Trophoblast cell (in vitro differentiated cells and primary cell): Measurements from ENCODE around the gene MED26.

Experiments used
- DNase-seq, 2 donors: peaks; one replicate each; pipeline ENCODE4 v3.0.0-alpha.2; 2016
- H2AFZ ChIP-seq: 2 replicates; pipeline ENCODE4 v1.6.1; 2013; ENCODE audit warnings: low read length, moderate library complexity, mild to moderate bottlenecking; ENCODE audit not compliant: insufficient read depth, poor library complexity
- H2AK5ac ChIP-seq: 2 replicates; pipeline ENCODE4 v1.6.1; 2013; ENCODE audit warnings: mild to moderate bottlenecking, low read length
- H2BK120ac ChIP-seq: 2 replicates; pipeline ENCODE4 v1.6.1; 2013; ENCODE audit warnings: low read length, mild to moderate bottlenecking, moderate library complexity; ENCODE audit not compliant: insufficient read depth, poor library complexity
- H2BK12ac ChIP-seq: 2 replicates; pipeline ENCODE4 v1.6.1; 2013; ENCODE audit warnings: mild to moderate bottlenecking, low read length, moderate library complexity
- H2BK5ac ChIP-seq: 2 replicates; pipeline ENCODE4 v1.6.1; 2013; ENCODE audit warnings: low read length, low read depth, moderate library complexity, mild to moderate bottlenecking; ENCODE audit not compliant: poor library complexity
- H3K14ac ChIP-seq: 2 replicates; pipeline ENCODE4 v1.6.1; 2013; ENCODE audit warnings: mild to moderate bottlenecking, low read length
- H3K18ac ChIP-seq: 2 replicates; pipeline ENCODE4 v1.6.1; 2013; ENCODE audit warnings: mild to moderate bottlenecking, low read length
- H3K23ac ChIP-seq: 2 replicates; pipeline ENCODE4 v1.6.1; 2013; ENCODE audit warnings: low read length
- H3K27ac ChIP-seq: 2 replicates; pipeline ENCODE4 v1.5.1; 2013; ENCODE audit warnings: low read depth, mild to moderate bottlenecking, inconsistent platforms, low read length, moderate library complexity
- H3K27me3 ChIP-seq: 2 replicates; pipeline ENCODE4 v1.6.1; 2013; ENCODE audit warnings: inconsistent platforms, mild to moderate bottlenecking, low read length, moderate library complexity; ENCODE audit not compliant: insufficient read depth
- H3K36me3 ChIP-seq, 2 experiments: 1 replicate in 1 of 2; 2 replicates in 1 of 2; pipeline ENCODE4 v1.6.1; 2013; ENCODE audit warnings: low read length in 2 of 2, mild to moderate bottlenecking in 2 of 2, moderate library complexity in 1 of 2; ENCODE audit not compliant: insufficient read depth in 2 of 2, control insufficient read depth in 1 of 2
- H3K4ac ChIP-seq: 2 replicates; pipeline ENCODE4 v1.6.1; 2013; ENCODE audit warnings: low read depth, mild to moderate bottlenecking, low read length, moderate library complexity
- H3K4me1 ChIP-seq, 2 experiments: 1 replicate in 1 of 2; 2 replicates in 1 of 2; pipeline ENCODE4 v1.6.1; 2013; ENCODE audit warnings: low read length in 2 of 2, mild to moderate bottlenecking in 2 of 2, moderate library complexity in 1 of 2; ENCODE audit not compliant: insufficient read depth in 2 of 2, control insufficient read depth in 1 of 2
- H3K4me2 ChIP-seq: 2 replicates; pipeline ENCODE4 v1.6.1; 2013; ENCODE audit warnings: inconsistent platforms, mild to moderate bottlenecking, low read length, moderate library complexity
- H3K4me3 ChIP-seq: 2 replicates; pipeline ENCODE4 v1.5.1; 2013; ENCODE audit warnings: mild to moderate bottlenecking, low read depth, low read length, inconsistent platforms
- H3K79me1 ChIP-seq: one replicate; pipeline ENCODE4 v1.6.1; 2013; ENCODE audit warnings: low read length
- H3K79me2 ChIP-seq: 2 replicates; pipeline ENCODE4 v1.6.1; 2013; ENCODE audit warnings: low read length, mild to moderate bottlenecking; ENCODE audit not compliant: control insufficient read depth, insufficient read depth, poor library complexity
- H3K9ac ChIP-seq: 2 replicates; pipeline ENCODE4 v1.6.1; 2013; ENCODE audit warnings: mild to moderate bottlenecking, low read length
- H3K9me3 ChIP-seq: 2 replicates; pipeline ENCODE4 v1.6.1; 2013; ENCODE audit warnings: low read depth, mild to moderate bottlenecking, control low read depth, inconsistent platforms, low read length; ENCODE audit not compliant: insufficient read depth
- H4K12ac ChIP-seq: 2 replicates; pipeline ENCODE4 v1.6.1; 2013; ENCODE audit warnings: low read depth, mild to moderate bottlenecking, low read length, moderate library complexity
- H4K8ac ChIP-seq: 2 replicates; pipeline ENCODE4 v1.6.1; 2013; ENCODE audit warnings: low read depth, mild to moderate bottlenecking, low read length, moderate library complexity
- H4K91ac ChIP-seq: one replicate; pipeline ENCODE4 v1.6.1; 2013; ENCODE audit warnings: low read depth, mild to moderate bottlenecking, low read length, moderate library complexity
- WGBS: extraction: QIAGEN DNeasy Blood & Tissue Kit; methylation state at CpG from one replicate; pipeline ENCODE4 v1.1.7; 2013; ENCODE audit warnings: missing lambda C conversion rate; ENCODE audit not compliant: insufficient read length, insufficient coverage; ENCODE audit errors: extremely low coverage; 5-methylcytosine and 5-hydroxymethylcytosine counted together

MED26 gene

GRCh38 chr19:16576690-16577530 is 51.1 kb downstream of the MED26 start:
- H2AK5ac ChIP-seq, result no peak overlapping the region
- peaks cover 8% of the 10 kb centered on the region for H3K79me1 ChIP-seq
- H3K4me1 ChIP-seq, result peaks cover 8 to 21% of the 10 kb centered on the region in 2 experiments
- H3K14ac ChIP-seq, result no peak overlapping the region
- DNase-seq, result no peak
- H3K4ac ChIP-seq, result no peak overlapping the region
- H3K4me3 ChIP-seq, result no peak overlapping the region
- H3K27me3 ChIP-seq, result no peaks in the 10 kb centered on the region
- no peak overlapping the region for H4K8ac ChIP-seq
- H3K18ac ChIP-seq, result no peak overlapping the region
- no peak overlapping the region for H4K91ac ChIP-seq
- H3K4me2 ChIP-seq, result no peak overlapping the region
- no peak overlapping the region for H2BK5ac ChIP-seq
- H3K23ac ChIP-seq, result no peak overlapping the region
- no peak overlapping the region for H2BK120ac ChIP-seq
- WGBS, result no CpG with 5 or more reads among the region's 52 CpGs
- H4K12ac ChIP-seq, result no peak overlapping the region
- H3K9ac ChIP-seq, result no peak overlapping the region
- no peak overlapping the region for H3K27ac ChIP-seq
- no peak overlapping the region for H2AFZ ChIP-seq
- H3K79me2 ChIP-seq, result peaks cover 12% of the 10 kb centered on the region
- H3K9me3 ChIP-seq, result peaks cover under 1% of the 10 kb centered on the region
- peaks cover 36 to 43% of the 10 kb centered on the region in 2 experiments for H3K36me3 ChIP-seq
- no peak overlapping the region for H2BK12ac ChIP-seq

DNA sequence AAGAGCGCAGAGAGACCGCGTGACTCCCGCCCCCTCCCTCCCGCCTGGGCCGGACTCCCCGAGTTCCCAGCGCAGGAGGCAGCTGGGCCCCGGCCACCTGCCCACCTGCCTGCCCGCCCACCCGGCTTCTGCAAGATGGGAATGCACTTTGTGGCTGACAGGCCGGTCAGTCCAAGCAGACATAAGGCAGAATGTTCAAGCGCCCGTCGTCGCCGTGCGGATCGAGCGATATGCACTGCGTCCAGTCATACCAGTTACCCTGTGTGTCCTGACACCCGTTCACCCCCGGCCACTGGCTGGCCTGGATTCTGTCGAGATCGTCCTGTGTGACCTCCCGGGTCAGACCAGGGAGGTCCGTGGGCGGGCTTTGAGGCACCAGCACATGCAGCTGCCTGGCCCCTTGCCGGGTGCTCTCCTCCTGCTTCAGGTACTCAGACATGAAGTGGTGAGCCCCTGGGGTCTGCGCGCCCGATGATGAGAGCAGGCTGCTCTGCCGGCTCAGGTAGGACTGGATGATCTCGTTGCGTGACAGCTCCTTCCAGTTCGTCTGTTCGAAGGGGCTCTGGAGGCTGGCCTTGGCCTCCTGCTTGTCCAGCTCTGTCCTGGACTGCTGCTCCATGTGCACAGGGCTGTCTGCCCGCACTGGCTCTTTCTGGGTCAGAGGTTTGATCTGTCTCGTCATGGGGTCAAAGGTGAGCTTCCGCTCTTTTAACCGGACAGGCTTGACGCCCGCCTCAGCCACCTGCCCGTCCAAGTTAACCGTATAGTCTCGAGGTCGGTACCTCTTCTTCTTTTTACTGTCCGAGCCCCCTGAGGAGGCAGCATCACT is 51.9 kb downstream of the MED26 start:
- H2BK120ac ChIP-seq, result no peak overlapping the region

DNA sequence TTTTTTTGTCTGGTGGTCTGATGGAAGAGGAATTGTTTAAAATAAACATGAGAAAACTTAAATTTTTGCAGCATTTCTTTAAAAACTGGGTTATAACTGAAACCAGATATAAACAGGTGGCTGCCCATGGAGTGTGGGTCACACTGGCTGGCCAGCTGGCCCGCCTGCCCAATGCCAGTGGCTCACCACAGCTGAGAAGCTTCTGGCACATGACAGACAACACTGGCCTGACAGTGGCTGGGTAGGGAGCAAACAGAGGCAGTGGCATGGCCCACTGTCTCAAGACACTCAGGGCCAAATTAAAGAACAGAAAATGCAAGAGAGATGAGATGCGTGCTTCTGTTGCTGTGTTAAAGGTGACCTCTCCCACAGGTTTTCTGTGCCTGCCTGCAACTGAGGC is 52.7 kb downstream of the MED26 start:
- no peaks in the 10 kb centered on the region for H3K9me3 ChIP-seq
- peaks cover 21% of the 10 kb centered on the region for H3K79me2 ChIP-seq
- no peak overlapping the region for H3K18ac ChIP-seq
- H3K14ac ChIP-seq, result no peak overlapping the region
- H2AK5ac ChIP-seq, result no peak overlapping the region
- H4K12ac ChIP-seq, result no peak overlapping the region
- H4K8ac ChIP-seq, result no peak overlapping the region
- H3K4ac ChIP-seq, result peak overlapping the region; percentile 49
- no peak overlapping the region for H3K4me2 ChIP-seq
- no peak overlapping the region for H2BK5ac ChIP-seq
- H2BK120ac ChIP-seq, result no peak overlapping the region
- no CpG with 5 or more reads among the region's 2 CpGs for WGBS
- H3K27ac ChIP-seq, result no peak overlapping the region
- H3K23ac ChIP-seq, result no peak overlapping the region
- H2AFZ ChIP-seq, result no peak overlapping the region
- no peak overlapping the region for H3K9ac ChIP-seq
- peaks cover 5 to 17% of the 10 kb centered on the region in 2 experiments for H3K4me1 ChIP-seq
- peaks cover 10% of the 10 kb centered on the region for H3K79me1 ChIP-seq
- no peak for DNase-seq
- H4K91ac ChIP-seq, result no peak overlapping the region
- H2BK12ac ChIP-seq, result no peak overlapping the region
- peaks cover 36 to 46% of the 10 kb centered on the region in 2 experiments for H3K36me3 ChIP-seq
- no peaks in the 10 kb centered on the region for H3K27me3 ChIP-seq
- H3K4me3 ChIP-seq, result no peak overlapping the region

More for the DNA sequence above, 51.9 kb downstream of the MED26 start:
- H3K4ac ChIP-seq, result no peak overlapping the region
- H4K91ac ChIP-seq, result no peak overlapping the region
- no CpG with 5 or more reads among the region's 48 CpGs for WGBS
- H2BK12ac ChIP-seq, result no peak overlapping the region
- H3K79me2 ChIP-seq, result peaks cover 21% of the 10 kb centered on the region
- H4K12ac ChIP-seq, result no peak overlapping the region
- H3K23ac ChIP-seq, result no peak overlapping the region
- H3K14ac ChIP-seq, result no peak overlapping the region
- no peak overlapping the region for H3K4me2 ChIP-seq
- no peak overlapping the region for H2BK5ac ChIP-seq
- H3K36me3 ChIP-seq, result peaks cover 36 to 43% of the 10 kb centered on the region in 2 experiments
- no peak overlapping the region for H3K4me3 ChIP-seq
- H3K27ac ChIP-seq, result no peak overlapping the region
- H2AK5ac ChIP-seq, result no peak overlapping the region
- peaks cover 3 to 17% of the 10 kb centered on the region in 2 experiments for H3K4me1 ChIP-seq
- peaks cover 10% of the 10 kb centered on the region for H3K79me1 ChIP-seq
- H3K9me3 ChIP-seq, result no peaks in the 10 kb centered on the region
- no peak overlapping the region for H2AFZ ChIP-seq
- no peak overlapping the region for H3K18ac ChIP-seq
- no peak overlapping the region for H3K9ac ChIP-seq
- no peak for DNase-seq
- H3K27me3 ChIP-seq, result no peaks in the 10 kb centered on the region
- no peak overlapping the region for H4K8ac ChIP-seq

GRCh38 chr19:16573925-16574324 is 54.1 kb downstream of the MED26 start:
- peak overlapping the region; percentile 62 for H3K4ac ChIP-seq
- no peak overlapping the region for H3K18ac ChIP-seq
- H3K79me1 ChIP-seq, result peaks cover 12% of the 10 kb centered on the region
- H4K91ac ChIP-seq, result no peak overlapping the region
- no peak overlapping the region for H3K4me3 ChIP-seq
- H2AK5ac ChIP-seq, result no peak overlapping the region
- H2AFZ ChIP-seq, result no peak overlapping the region
- no peak overlapping the region for H2BK5ac ChIP-seq
- peaks cover 39 to 49% of the 10 kb centered on the region in 2 experiments for H3K36me3 ChIP-seq
- no peak overlapping the region for H3K23ac ChIP-seq
- peaks cover 1% of the 10 kb centered on the region for H3K9me3 ChIP-seq
- H3K4me1 ChIP-seq, result peaks cover 16 to 30% of the 10 kb centered on the region in 2 experiments
- no peak overlapping the region for H4K8ac ChIP-seq
- H3K79me2 ChIP-seq, result peaks cover 17% of the 10 kb centered on the region
- no peaks in the 10 kb centered on the region for H3K27me3 ChIP-seq
- no peak overlapping the region for H2BK12ac ChIP-seq
- no peak overlapping the region for H3K14ac ChIP-seq
- H4K12ac ChIP-seq, result no peak overlapping the region
- H3K27ac ChIP-seq, result no peak overlapping the region
- H3K4me2 ChIP-seq, result no peak overlapping the region
- no peak for DNase-seq
- no peak overlapping the region for H2BK120ac ChIP-seq
- H3K9ac ChIP-seq, result no peak overlapping the region
